ENCODE results near the gene PIF1.

Gene PIF1

GRCh38 chr15:64774629-64775493 lies 50.6 kb downstream of the PIF1 start:
- no peak for FAIRE-seq

DNA sequence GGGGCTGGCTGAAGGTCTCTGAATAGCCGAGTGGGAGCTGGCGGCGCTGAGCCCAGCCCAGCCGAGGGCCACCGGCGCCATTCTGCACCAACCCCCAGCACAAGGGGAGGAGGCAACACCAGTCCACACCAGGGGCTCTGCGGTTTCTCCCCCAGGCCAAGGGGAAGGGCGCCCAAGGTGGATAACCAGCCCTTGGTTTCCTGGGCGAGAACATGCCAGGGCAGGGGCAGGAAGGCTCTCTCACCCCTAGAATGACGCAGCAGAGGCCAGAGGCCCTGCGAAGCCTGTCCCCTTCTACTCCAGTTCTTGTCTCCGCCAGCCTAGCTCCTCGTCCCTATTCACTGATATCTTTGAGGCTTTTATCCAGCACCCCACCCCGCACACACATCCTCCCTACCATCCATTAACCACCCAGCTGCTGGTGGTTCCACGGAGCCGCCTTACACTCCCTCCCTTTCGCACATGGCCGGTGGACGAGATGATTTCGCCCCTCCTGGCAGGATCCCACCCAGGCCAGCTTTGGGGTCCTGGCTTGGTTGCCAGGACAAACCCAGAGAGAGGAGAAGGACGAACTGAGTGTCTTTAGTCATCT lies 51.3 kb downstream of the PIF1 start:
- no peak for FAIRE-seq

- no peak for FAIRE-seq
Observed at GRCh38 chr15:64773606-64774005, 51.8 kb downstream of the PIF1 start.

DNA sequence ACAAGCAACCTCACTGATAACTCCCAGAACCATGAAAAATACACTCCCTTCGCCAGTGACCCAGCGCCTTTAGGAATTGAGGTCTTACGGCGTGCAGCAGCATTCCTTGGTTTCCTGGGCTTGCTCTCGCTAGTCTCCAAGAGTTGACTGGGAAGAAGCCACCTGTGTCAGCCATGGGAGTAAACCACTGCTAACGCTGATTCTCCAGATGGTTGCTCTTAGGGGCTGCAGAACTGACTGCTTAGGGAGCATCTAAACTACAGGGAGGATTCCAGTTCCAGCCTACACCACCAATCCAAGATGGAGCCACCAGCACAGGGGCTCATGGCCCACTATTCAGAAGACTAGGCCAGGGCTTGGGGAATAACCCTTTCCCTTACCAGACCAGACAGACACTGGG lies 52.5 kb downstream of the PIF1 start:
- no peak for FAIRE-seq

GRCh38 chr15:64772488-64772887 lies 53.0 kb downstream of the PIF1 start:
- no peak for FAIRE-seq

DNA sequence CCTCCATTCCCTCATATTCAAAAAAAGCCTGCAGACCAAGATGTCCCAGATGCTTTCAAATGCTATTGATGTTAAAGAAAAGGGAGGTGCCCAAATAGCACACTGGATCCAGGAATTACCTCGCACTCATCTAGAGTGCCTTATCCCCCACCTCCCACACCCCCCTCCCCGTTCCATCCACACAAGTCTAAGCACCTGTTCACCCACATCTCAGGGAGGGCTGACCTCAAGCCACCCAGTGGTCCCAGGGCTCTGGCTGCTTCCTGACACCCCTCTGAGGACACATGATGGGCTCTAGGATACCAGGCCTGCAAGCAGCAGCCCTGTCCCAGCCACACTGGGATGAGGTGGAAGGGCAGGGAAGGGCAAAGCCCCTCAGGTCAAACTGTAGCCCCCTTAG lies 54.8 kb downstream of the PIF1 start:
- no peak for FAIRE-seq

DNA sequence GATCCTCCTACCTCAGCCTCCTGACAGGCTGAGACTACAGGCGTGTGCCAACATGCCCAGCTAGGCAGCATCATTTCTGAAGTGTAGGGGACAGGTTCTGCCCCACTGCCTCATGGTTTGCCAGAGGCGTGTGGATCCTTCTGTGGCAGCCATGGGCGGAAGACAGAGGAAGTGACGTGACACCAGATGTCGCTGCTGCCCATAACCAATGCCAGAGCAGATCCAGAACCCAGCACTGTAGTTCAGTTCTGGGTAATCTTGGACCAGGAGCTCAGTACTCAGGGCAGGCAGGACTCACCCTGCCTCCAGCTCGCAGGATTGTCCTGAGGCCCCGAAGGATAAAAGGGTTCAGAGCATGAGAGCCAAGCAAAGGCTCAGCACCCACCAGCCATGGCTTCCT lies 58.2 kb downstream of the PIF1 start:
- no peak for FAIRE-seq

GRCh38 chr15:64766058-64766457 lies 59.4 kb downstream of the PIF1 start:
- FAIRE-seq: no peak

All from G401.6 (cell line).